Common myeloid progenitor, CD34-positive (primary cell): ENCODE data around the gene CDIPT.
"Not testable (repeated sequence)": the region's sequence is repeated elsewhere in the genome, so short reads cannot be mapped to it uniquely, and the experiment has no call there.

Experiments
- CTCF ChIA-PET: fragments of 350-600 bp; sonication (Branson Sonifier 250); formaldehyde crosslinking; loops from one replicate; lab custom pipeline; 2021; ENCODE audit warnings: antibody characterized with exemption; lab: Charles Lee
- POLR2A ChIA-PET: fragments of 350-600 bp; sonication (Branson Sonifier 250); formaldehyde crosslinking; loops from one replicate; lab custom pipeline; 2021; ENCODE audit warnings: antibody characterized with exemption; lab: Charles Lee
- DNase-seq, 3 donors: peaks; one replicate each; pipeline versions ENCODE4 v3.0.0 to v3.0.0-alpha.2; 2013
- H3K27ac ChIP-seq, 2 experiments: 1 replicate in 1 of 2; 2 replicates in 1 of 2; pipeline ENCODE4 v1.7.0; 2013; ENCODE audit warnings: inconsistent platforms in 2 of 2, low read length in 2 of 2, mild to moderate bottlenecking in 2 of 2, low read depth in 1 of 2, moderate library complexity in 1 of 2; ENCODE audit not compliant: severe bottlenecking in 2 of 2, insufficient read depth in 1 of 2, poor library complexity in 1 of 2
- H3K27me3 ChIP-seq, 5 experiments: replicated peaks in 2 of 5; 1 replicate in 3 of 5; 2 replicates in 2 of 5; pipeline versions ENCODE4 v1.6.1 to v1.7.0; 2013; ENCODE audit warnings: low read length in 4 of 5, mild to moderate bottlenecking in 2 of 5, moderate library complexity in 2 of 5, inconsistent platforms in 1 of 5; ENCODE audit not compliant: insufficient read depth in 5 of 5, control insufficient read depth in 4 of 5
- H3K36me3 ChIP-seq, 4 experiments: 1 replicate in 2 of 4; 2 replicates in 2 of 4; pipeline versions ENCODE4 v1.6.1 to v1.7.0; 2013; ENCODE audit warnings: low read length in 3 of 4, control low read depth in 1 of 4, mild to moderate bottlenecking in 1 of 4; ENCODE audit not compliant: control insufficient read depth in 4 of 4, insufficient read depth in 4 of 4
- H3K4me1 ChIP-seq, 4 experiments: 1 replicate in 3 of 4; 2 replicates in 1 of 4; pipeline versions ENCODE4 v1.6.1 to v1.7.1; 2013; ENCODE audit warnings: low read length in 3 of 4, mild to moderate bottlenecking in 3 of 4, control low read depth in 1 of 4, inconsistent platforms in 1 of 4, moderate library complexity in 1 of 4; ENCODE audit not compliant: control insufficient read depth in 4 of 4, insufficient read depth in 4 of 4; ENCODE audit errors: control extremely low read depth in 1 of 4
- H3K4me3 ChIP-seq, 7 experiments: 1 replicate in 4 of 7; 2 replicates in 3 of 7; pipeline versions ENCODE4 v1.5.1 to v1.7.0; 2013; ENCODE audit warnings: mild to moderate bottlenecking in 7 of 7, low read length in 6 of 7, moderate library complexity in 6 of 7, inconsistent platforms in 2 of 7, low read depth in 2 of 7, control low read depth in 1 of 7; ENCODE audit not compliant: insufficient read depth in 4 of 7, control insufficient read depth in 1 of 7; ENCODE audit errors: extremely low read depth in 1 of 7
- H3K9me3 ChIP-seq, 5 experiments: 1 replicate in 4 of 5; 2 replicates in 1 of 5; pipeline versions ENCODE4 v1.6.1 to v1.7.1; 2013; ENCODE audit warnings: low read length in 4 of 5, mild to moderate bottlenecking in 2 of 5, inconsistent platforms in 1 of 5, low read depth in 1 of 5, moderate library complexity in 1 of 5; ENCODE audit not compliant: control insufficient read depth in 4 of 5, insufficient read depth in 2 of 5; ENCODE audit errors: control extremely low read depth in 1 of 5
- WGBS: methylation state at CpG from one replicate; pipeline ENCODE4 v1.1.5; 2013; ENCODE audit not compliant: insufficient coverage; 5-methylcytosine and 5-hydroxymethylcytosine counted together

Gene CDIPT

GRCh38 chr16:29837841-29838240 is 25.2 kb downstream of the CDIPT start:
- no peak overlapping the region for H3K4me3 ChIP-seq
- H3K36me3 ChIP-seq, result peaks cover 4 to 72% (median 25%) of the 10 kb centered on the region in 4 experiments
- WGBS, result 94% methylated on average over 5 of the region's 5 CpGs
- no peaks in the 10 kb centered on the region for H3K27me3 ChIP-seq
- POLR2A ChIA-PET, result no interaction called here
- no peaks in the 10 kb centered on the region for H3K9me3 ChIP-seq
- DNase-seq, result no peak
- no peak overlapping the region for H3K27ac ChIP-seq
- CTCF ChIA-PET, result interaction anchor here (1.2 kb wide), 1 partner anchor 10 kb away, joined by 4 read pairs; no protein-coding TSS in a partner anchor
- H3K4me1 ChIP-seq, result no peaks in the 10 kb centered on the region

DNA sequence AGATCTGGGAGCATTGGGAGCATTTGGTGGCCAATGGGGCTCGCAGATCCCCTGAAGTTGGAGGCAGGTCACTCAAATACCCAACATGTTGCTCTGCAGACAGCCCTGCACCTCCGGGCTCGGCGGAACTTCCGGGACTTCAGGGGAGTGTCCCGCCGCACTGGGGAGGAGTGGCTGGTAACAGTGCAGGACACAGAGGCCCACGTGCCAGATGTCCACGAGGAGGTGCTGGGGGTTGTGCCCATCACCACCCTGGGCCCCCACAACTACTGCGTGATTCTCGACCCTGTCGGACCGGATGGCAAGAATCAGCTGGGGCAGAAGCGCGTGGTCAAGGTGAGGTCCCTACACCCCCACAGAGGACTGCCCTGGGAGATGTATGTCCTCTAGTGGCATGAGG is 26.4 kb downstream of the CDIPT start:
- ChIA-PET POLR2A (interaction anchor here (0.6 kb wide), 1 partner anchor 22 kb away, joined by 3 read pairs; no protein-coding TSS in a partner anchor), CTCF (no interaction called here)
- no peak for DNase-seq
- H3K36me3 ChIP-seq, result peaks cover 4 to 66% (median 24%) of the 10 kb centered on the region in 4 experiments
- H3K9me3 ChIP-seq, result no peaks in the 10 kb centered on the region
- no peaks in the 10 kb centered on the region for H3K4me1 ChIP-seq
- no peak overlapping the region for H3K27ac ChIP-seq
- no peaks in the 10 kb centered on the region for H3K27me3 ChIP-seq
- H3K4me3 ChIP-seq, result no peak overlapping the region
- WGBS, result 94% methylated on average over 15 of the region's 15 CpGs

DNA sequence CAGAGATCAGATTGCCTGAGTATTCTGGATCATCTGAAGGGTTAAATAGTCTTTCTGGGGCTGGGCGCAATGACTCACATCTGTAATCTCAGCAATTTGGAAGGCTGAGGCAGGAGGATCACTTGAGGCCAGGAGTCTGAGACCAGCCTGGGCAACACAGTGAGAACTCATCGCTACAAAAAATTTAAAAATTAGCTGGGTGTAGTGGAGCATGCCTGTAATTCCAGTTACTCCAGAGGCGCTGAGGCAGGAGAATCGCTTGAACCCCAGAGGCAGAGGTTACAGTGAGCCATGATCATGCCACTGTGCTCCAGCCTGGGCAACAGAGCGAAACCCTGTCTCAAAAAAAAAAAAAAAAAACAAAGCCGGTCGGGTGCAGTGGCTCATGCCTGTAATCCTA is 27.1 kb downstream of the CDIPT start:
- ChIA-PET CTCF (no interaction called here), POLR2A (no interaction called here)
- Histone ChIP-seq H3K4me1 (no peaks in the 10 kb centered on the region), H3K36me3 (peaks cover 4 to 63% (median 23%) of the 10 kb centered on the region in 4 experiments), H3K27me3 (no peaks in the 10 kb centered on the region), H3K4me3 (no peak overlapping the region), H3K9me3 (no peaks in the 10 kb centered on the region), H3K27ac (no peak overlapping the region)
- WGBS, result 97% methylated on average over 4 of the region's 7 CpGs
- DNase-seq, result no peak

GRCh38 chr16:29834079-29834478 is 28.9 kb downstream of the CDIPT start:
- Histone ChIP-seq H3K9me3 (no peaks in the 10 kb centered on the region), H3K27me3 (no peaks in the 10 kb centered on the region), H3K4me1 (no peaks in the 10 kb centered on the region), H3K4me3 (no peak overlapping the region), H3K27ac (no peak overlapping the region), H3K36me3 (peaks cover 4 to 59% (median 18%) of the 10 kb centered on the region in 4 experiments)
- DNase-seq, result no peak
- POLR2A ChIA-PET, result interaction anchor here (0.8 kb wide), 1 partner anchor 179 kb away, joined by 4 read pairs; no protein-coding TSS in a partner anchor
- CTCF ChIA-PET, result interaction anchor here (0.6 to 1.7 kb wide), 3 partner anchors 14 to 132 kb away, joined by 3 to 7 read pairs (median 3); no protein-coding TSS in a partner anchor
- WGBS, result 100% methylated on average over 5 of the region's 5 CpGs

DNA sequence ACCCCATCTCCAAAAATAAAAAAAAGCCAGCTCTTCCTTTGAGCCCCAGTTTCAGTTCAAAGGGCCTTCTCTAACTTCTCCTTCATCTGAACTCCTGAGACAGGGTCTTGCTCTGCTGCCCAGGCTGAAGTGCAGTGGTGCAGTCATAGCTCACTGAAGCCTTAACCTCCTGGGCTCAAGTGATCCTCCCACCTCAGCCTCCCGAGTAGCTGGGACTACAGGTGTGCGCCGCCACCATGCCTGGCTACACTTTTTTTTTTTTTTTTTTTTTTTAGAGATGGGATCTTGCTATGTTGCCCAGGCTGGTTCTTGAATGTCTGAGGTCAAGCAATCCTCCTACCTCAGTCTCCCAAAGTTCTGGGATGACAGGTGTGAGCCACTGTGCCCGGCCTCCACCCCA is 29.8 kb downstream of the CDIPT start:
- H3K9me3 ChIP-seq, H3K27ac ChIP-seq, POLR2A ChIA-PET, H3K4me1 ChIP-seq, DNase-seq, H3K4me3 ChIP-seq, H3K27me3 ChIP-seq: not testable (repeated sequence)
- WGBS, result no CpG with 5 or more reads among the region's 4 CpGs
- CTCF ChIA-PET, result interaction anchor here (1.6 to 1.7 kb wide), 2 partner anchors 15 kb away, joined by 3 to 11 read pairs; no protein-coding TSS in a partner anchor
- H3K36me3 ChIP-seq, result peaks cover 4 to 54% (median 18%) of the 10 kb centered on the region in 4 experiments

- ChIA-PET CTCF (no interaction called here), POLR2A (no interaction called here)
- H3K4me3 ChIP-seq, result no peak overlapping the region
- no peak for DNase-seq
- H3K36me3 ChIP-seq, result peaks cover 4 to 39% (median 13%) of the 10 kb centered on the region in 4 experiments
- H3K27me3 ChIP-seq, result no peaks in the 10 kb centered on the region
- H3K4me1 ChIP-seq, result no peaks in the 10 kb centered on the region
- H3K9me3 ChIP-seq, result no peaks in the 10 kb centered on the region
- no peak overlapping the region for H3K27ac ChIP-seq
- WGBS, result 91% methylated on average over 1 of the region's 2 CpGs
Measured at GRCh38 chr16:29831490-29831889, 31.5 kb downstream of the CDIPT start.

DNA sequence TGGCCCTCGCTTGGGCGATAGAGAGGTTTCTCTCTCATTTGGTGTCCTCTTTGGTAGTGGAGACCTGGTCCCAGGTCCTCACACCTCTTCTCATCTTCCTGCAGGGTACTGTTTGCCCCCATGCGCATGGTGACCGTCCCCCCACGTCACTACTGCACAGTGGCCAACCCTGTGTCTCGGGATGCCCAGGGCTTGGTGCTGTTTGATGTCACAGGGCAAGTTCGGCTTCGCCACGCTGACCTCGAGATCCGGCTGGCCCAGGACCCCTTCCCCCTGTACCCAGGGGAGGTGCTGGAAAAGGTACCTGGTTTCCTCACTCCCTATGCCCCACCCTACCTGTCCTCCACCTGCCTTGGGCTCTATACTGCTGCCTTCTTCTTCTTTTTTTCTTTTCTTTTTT is 32.3 kb downstream of the CDIPT start:
- 95% methylated on average over 9 of the region's 11 CpGs for WGBS
- CTCF ChIA-PET, result no interaction called here
- Histone ChIP-seq H3K4me3 (no peak overlapping the region), H3K9me3 (no peaks in the 10 kb centered on the region), H3K27ac (no peak overlapping the region), H3K27me3 (no peaks in the 10 kb centered on the region), H3K4me1 (peaks cover 0 to under 1% (median under 1%) of the 10 kb centered on the region in 4 experiments), H3K36me3 (peaks cover 4 to 38% (median 13%) of the 10 kb centered on the region in 4 experiments)
- POLR2A ChIA-PET, result no interaction called here
- DNase-seq, result no peak
